Neutrophil (primary cell): ENCODE results near the gene SCGB1C1.

ENCODE experiments used
- H3K27ac ChIP-seq: fragments of 200-600 bp; sonication (generic); 2 replicates; pipeline ENCODE4 v1.5.1; 2016; ENCODE audit warnings: mild to moderate bottlenecking, moderate library complexity
- H3K27me3 ChIP-seq: fragments of 200-600 bp; sonication (generic); 2 replicates; pipeline ENCODE4 v1.6.0; 2016; ENCODE audit warnings: mild to moderate bottlenecking
- H3K36me3 ChIP-seq: fragments of 200-600 bp; sonication (generic); 2 replicates; pipeline ENCODE4 v1.5.1; 2017
- H3K4me1 ChIP-seq, 2 experiments: fragments of 200-600 bp in 1 of 2; sonication (generic) in 1 of 2; 1 replicate in 1 of 2; 2 replicates in 1 of 2; pipeline versions ENCODE4 v1.5.1 to v1.6.1; 2013 to 2016; ENCODE audit warnings: low read depth in 1 of 2, low read length in 1 of 2, mild to moderate bottlenecking in 1 of 2, moderate library complexity in 1 of 2; ENCODE audit not compliant: control insufficient read depth in 1 of 2, insufficient read depth in 1 of 2
- H3K4me3 ChIP-seq, 2 experiments: fragments of 200-600 bp in 1 of 2; sonication (generic) in 1 of 2; 1 replicate in 1 of 2; 2 replicates in 1 of 2; pipeline ENCODE4 v1.5.1; 2013 to 2016; ENCODE audit warnings: low read depth in 1 of 2, low read length in 1 of 2, mild to moderate bottlenecking in 1 of 2, moderate library complexity in 1 of 2
- H3K9me3 ChIP-seq: fragments of 200-600 bp; sonication (generic); 2 replicates; pipeline ENCODE4 v1.5.1; 2016
- TF ChIP-seq, protein P1 (sequence below): fragments of 200-600 bp; sonication (generic); IDR thresholded peaks from 2 replicates; pipeline ENCODE4 v1.5.1; 2016; ENCODE audit warnings: antibody characterized with exemption

Gene SCGB1C1

GRCh38 chr11:203945-204586 lies 11.2 kb downstream of the SCGB1C1 start:
- H3K36me3 ChIP-seq, result peaks cover 40% of the 10 kb centered on the region
- H3K4me1 ChIP-seq, result peaks cover 38 to 46% of the 10 kb centered on the region in 2 experiments
- TF ChIP-seq, protein P1, sequence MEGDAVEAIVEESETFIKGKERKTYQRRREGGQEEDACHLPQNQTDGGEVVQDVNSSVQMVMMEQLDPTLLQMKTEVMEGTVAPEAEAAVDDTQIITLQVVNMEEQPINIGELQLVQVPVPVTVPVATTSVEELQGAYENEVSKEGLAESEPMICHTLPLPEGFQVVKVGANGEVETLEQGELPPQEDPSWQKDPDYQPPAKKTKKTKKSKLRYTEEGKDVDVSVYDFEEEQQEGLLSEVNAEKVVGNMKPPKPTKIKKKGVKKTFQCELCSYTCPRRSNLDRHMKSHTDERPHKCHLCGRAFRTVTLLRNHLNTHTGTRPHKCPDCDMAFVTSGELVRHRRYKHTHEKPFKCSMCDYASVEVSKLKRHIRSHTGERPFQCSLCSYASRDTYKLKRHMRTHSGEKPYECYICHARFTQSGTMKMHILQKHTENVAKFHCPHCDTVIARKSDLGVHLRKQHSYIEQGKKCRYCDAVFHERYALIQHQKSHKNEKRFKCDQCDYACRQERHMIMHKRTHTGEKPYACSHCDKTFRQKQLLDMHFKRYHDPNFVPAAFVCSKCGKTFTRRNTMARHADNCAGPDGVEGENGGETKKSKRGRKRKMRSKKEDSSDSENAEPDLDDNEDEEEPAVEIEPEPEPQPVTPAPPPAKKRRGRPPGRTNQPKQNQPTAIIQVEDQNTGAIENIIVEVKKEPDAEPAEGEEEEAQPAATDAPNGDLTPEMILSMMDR, result no peak
- H3K27ac ChIP-seq, result no peak overlapping the region
- no peaks in the 10 kb centered on the region for H3K27me3 ChIP-seq
- no peaks in the 10 kb centered on the region for H3K9me3 ChIP-seq
- no peak overlapping the region for H3K4me3 ChIP-seq

DNA sequence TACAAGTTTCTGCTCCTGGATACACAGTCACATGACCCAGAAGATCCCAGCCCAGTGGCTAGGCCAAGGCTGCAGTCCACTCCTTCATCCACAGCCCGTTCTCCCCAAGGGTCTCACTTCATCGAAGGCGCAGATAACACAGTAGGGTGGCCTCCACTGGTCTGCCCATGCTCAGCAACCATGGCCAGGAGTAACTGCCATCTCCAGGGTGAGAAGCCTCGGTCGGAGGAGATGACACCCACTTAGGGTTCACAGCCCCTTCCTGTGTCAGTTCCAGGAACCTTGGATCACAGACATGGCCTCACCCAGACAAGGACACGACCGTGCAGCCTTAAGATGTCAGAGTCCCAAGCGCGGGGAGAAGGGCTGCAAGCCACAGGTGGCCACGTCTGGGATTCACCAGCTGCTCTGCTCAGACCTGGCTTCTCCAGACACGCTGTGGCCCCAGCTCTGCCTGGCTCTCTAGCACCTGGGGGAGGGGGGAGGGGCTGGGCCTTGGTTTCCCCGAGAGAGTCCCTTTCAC lies 11.8 kb downstream of the SCGB1C1 start:
- H3K27ac ChIP-seq, result no peak overlapping the region

GRCh38 chr11:205221-206001 lies 12.5 kb downstream of the SCGB1C1 start:
- TF ChIP-seq, protein P1, result no peak
- H3K4me1 ChIP-seq, result peaks cover 52 to 58% of the 10 kb centered on the region in 2 experiments
- H3K4me3 ChIP-seq, result no peak overlapping the region
- no peaks in the 10 kb centered on the region for H3K9me3 ChIP-seq
- peak overlapping the region; percentile 99 for H3K27ac ChIP-seq
- peaks cover 49% of the 10 kb centered on the region for H3K36me3 ChIP-seq
- H3K27me3 ChIP-seq, result no peaks in the 10 kb centered on the region

More for the DNA sequence above, 11.8 kb downstream of the SCGB1C1 start:
- H3K4me3 ChIP-seq, result no peak overlapping the region
- peaks cover 46% of the 10 kb centered on the region for H3K36me3 ChIP-seq
- TF ChIP-seq, protein P1, result no peak
- H3K27me3 ChIP-seq, result no peaks in the 10 kb centered on the region
- no peaks in the 10 kb centered on the region for H3K9me3 ChIP-seq
- H3K4me1 ChIP-seq, result peaks cover 44 to 52% of the 10 kb centered on the region in 2 experiments

- TF ChIP-seq, protein P1, result no peak
- peaks cover 53 to 58% of the 10 kb centered on the region in 2 experiments for H3K4me1 ChIP-seq
- H3K27ac ChIP-seq, result peak overlapping the region; percentile 99
These were observed 13.1 kb downstream of the SCGB1C1 start for GRCh38 chr11:206002-206384.

GRCh38 chr11:206526-207207 lies 13.8 kb downstream of the SCGB1C1 start:
- H3K27ac ChIP-seq, result peak overlapping the region; percentile 99
- no peaks in the 10 kb centered on the region for H3K9me3 ChIP-seq
- H3K4me3 ChIP-seq, result peak overlapping the region; percentile 95 to 97
- TF ChIP-seq, protein P1, result no peak
- peaks cover 48 to 55% of the 10 kb centered on the region in 2 experiments for H3K4me1 ChIP-seq
- peaks cover 51% of the 10 kb centered on the region for H3K36me3 ChIP-seq
- no peaks in the 10 kb centered on the region for H3K27me3 ChIP-seq

More at GRCh38 chr11:206002-206384, 13.1 kb downstream of the SCGB1C1 start:
- Histone ChIP-seq H3K27me3 (no peaks in the 10 kb centered on the region), H3K9me3 (no peaks in the 10 kb centered on the region), H3K4me3 (peak overlapping the region; percentile 95 to 97), H3K36me3 (peaks cover 49% of the 10 kb centered on the region)
